Stimulated activated CD8-positive, alpha-beta memory T cell treated with anti-CD3 and anti-CD28 coated beads, Interleukin-12 subunit alpha, Interleukin-12 subunit beta, amount 100 ng/mL, for 4 hours (primary cell): Measurements from ENCODE around the gene BMF.

Experiments
- DNase-seq: peaks from one replicate; pipeline ENCODE4 v3.0.0-alpha.2; 2020; ENCODE audit warnings: low read depth

The BMF gene

GRCh38 chr15:40048211-40048792 is 60.4 kb downstream of the BMF start:
- no peak for DNase-seq

GRCh38 chr15:40047415-40048210 is 61.1 kb downstream of the BMF start:
- peak; percentile 38 for DNase-seq

- no peak for DNase-seq
Measured at GRCh38 chr15:40046721-40047414, 61.8 kb downstream of the BMF start.

GRCh38 chr15:40045572-40046217 is 63.0 kb downstream of the BMF start:
- DNase-seq = no peak

GRCh38 chr15:40044717-40045571 is 63.7 kb downstream of the BMF start:
- DNase-seq = peak; percentile 70

- no peak for DNase-seq
Measured at GRCh38 chr15:40043927-40044716, 64.6 kb downstream of the BMF start.

- DNase-seq = no peak
Measured at GRCh38 chr15:40042791-40043320, 65.8 kb downstream of the BMF start.

- no peak for DNase-seq
Measured at GRCh38 chr15:40040770-40041169, 67.9 kb downstream of the BMF start.

GRCh38 chr15:40040293-40040635 is 68.4 kb downstream of the BMF start:
- no peak for DNase-seq

GRCh38 chr15:40038638-40039543 is 69.8 kb downstream of the BMF start, which contains the start of gene SRP14:
SRP14 (minus strand) TSS chr15:40039181; CDS start chr15:40039116, 65 bp downstream.
- DNase-seq = peak; percentile 88

- no peak for DNase-seq
Measured at GRCh38 chr15:40038275-40038637, 70.4 kb downstream of the BMF start.
